Panc1 (cell line): ENCODE results near the gene ST6GALNAC6.

Experiments
- CTCF ChIP-seq: fragments of 450-650 bp; IDR thresholded peaks from 2 replicates; pipeline ENCODE4 v1.5.1; 2017; ENCODE audit warnings: mild to moderate bottlenecking
- POLR2AphosphoS5 ChIP-seq: IDR thresholded peaks from 2 replicates; pipeline ENCODE4 v1.6.1; 2012; ENCODE audit warnings: mild to moderate bottlenecking, low read depth, low read length, moderate library complexity
- TCF7L2 ChIP-seq: IDR thresholded peaks from 2 replicates; pipeline ENCODE4 v1.6.1; 2011; ENCODE audit warnings: mild to moderate bottlenecking, low read depth, low read length, inconsistent platforms

- no peak for TF ChIP-seq CTCF
- no peak for TF ChIP-seq POLR2AphosphoS5
- TF ChIP-seq TCF7L2: peak; percentile 45; the same call in 1 of the 2 replicates
Observed at GRCh38 chr9:127883959-127884358, 15.4 kb downstream of the ST6GALNAC6 start.
